ENCODE data around the gene CCDC197.

CCDC197 gene

GRCh38 chr14:93962701-93963601, 34.1 kb upstream of the CCDC197 start:
- peak; percentile 77 for DNase-seq

GRCh38 chr14:93963692-93964091, 33.4 kb upstream of the CCDC197 start:
- no peak for DNase-seq

GRCh38 chr14:93964281-93964680, 32.8 kb upstream of the CCDC197 start:
- DNase-seq: no peak

- DNase-seq: no peak
Observed at GRCh38 chr14:93964820-93965286, 32.2 kb upstream of the CCDC197 start.

GRCh38 chr14:93965287-93965821, 31.7 kb upstream of the CCDC197 start:
- no peak for DNase-seq

- no peak for DNase-seq
Observed at GRCh38 chr14:93965946-93966474, 31.1 kb upstream of the CCDC197 start.

- no peak for DNase-seq
Observed at GRCh38 chr14:93967637-93968250, 29.4 kb upstream of the CCDC197 start.

GRCh38 chr14:93969082-93969828, 27.8 kb upstream of the CCDC197 start:
- peak; percentile 87 for DNase-seq

GRCh38 chr14:93970585-93970964, 26.5 kb upstream of the CCDC197 start:
- peak; percentile 100 for DNase-seq

- peak; percentile 100 for DNase-seq
Observed at GRCh38 chr14:93970965-93971634, 26.0 kb upstream of the CCDC197 start.

- peak; percentile 68 for DNase-seq
Observed at GRCh38 chr14:93971635-93972027, 25.5 kb upstream of the CCDC197 start.

- DNase-seq: no peak
Observed at GRCh38 chr14:93972618-93973205, 24.4 kb upstream of the CCDC197 start.

- no peak for DNase-seq
Observed at GRCh38 chr14:93973607-93974006, 23.5 kb upstream of the CCDC197 start.

- DNase-seq: no peak
Observed at GRCh38 chr14:93974299-93974698, 22.8 kb upstream of the CCDC197 start.

- peak; percentile 85 for DNase-seq
Observed at GRCh38 chr14:93974833-93975232, 22.3 kb upstream of the CCDC197 start.

- no peak for DNase-seq
Observed at GRCh38 chr14:93975791-93976476, 21.2 kb upstream of the CCDC197 start.

GRCh38 chr14:93976477-93977057, 20.5 kb upstream of the CCDC197 start, which contains the start of gene ASB2:
TSS of gene ASB2 (minus strand) at chr14:93976570. CDS start at chr14:93964539, 12,031 bp downstream.
- no peak for DNase-seq

- DNase-seq: no peak
Observed at GRCh38 chr14:93977171-93977570, 19.9 kb upstream of the CCDC197 start.

GRCh38 chr14:93977790-93978581, 19.1 kb upstream of the CCDC197 start:
- no peak for DNase-seq

GRCh38 chr14:93978735-93979134, 18.4 kb upstream of the CCDC197 start:
- DNase-seq: no peak

Data from NCI-H2171 treated with DMSO at 0.1 percent for 48 hours (cell line).